GM18508 (cell line): Measurements from ENCODE around the gene PPP1R12B.
"Not testable (repeated sequence)": the region's sequence is repeated elsewhere in the genome, so short reads cannot be mapped to it uniquely, and the experiment has no call there.

Experiments used
- ATAC-seq: cut with Tn5 transposase; IDR thresholded peaks from one replicate; pipeline ENCODE4 v1.9.1; 2021; ENCODE audit warnings: moderate number of reproducible peaks; ENCODE audit not compliant: insufficient read depth, unreplicated experiment

Gene PPP1R12B

DNA sequence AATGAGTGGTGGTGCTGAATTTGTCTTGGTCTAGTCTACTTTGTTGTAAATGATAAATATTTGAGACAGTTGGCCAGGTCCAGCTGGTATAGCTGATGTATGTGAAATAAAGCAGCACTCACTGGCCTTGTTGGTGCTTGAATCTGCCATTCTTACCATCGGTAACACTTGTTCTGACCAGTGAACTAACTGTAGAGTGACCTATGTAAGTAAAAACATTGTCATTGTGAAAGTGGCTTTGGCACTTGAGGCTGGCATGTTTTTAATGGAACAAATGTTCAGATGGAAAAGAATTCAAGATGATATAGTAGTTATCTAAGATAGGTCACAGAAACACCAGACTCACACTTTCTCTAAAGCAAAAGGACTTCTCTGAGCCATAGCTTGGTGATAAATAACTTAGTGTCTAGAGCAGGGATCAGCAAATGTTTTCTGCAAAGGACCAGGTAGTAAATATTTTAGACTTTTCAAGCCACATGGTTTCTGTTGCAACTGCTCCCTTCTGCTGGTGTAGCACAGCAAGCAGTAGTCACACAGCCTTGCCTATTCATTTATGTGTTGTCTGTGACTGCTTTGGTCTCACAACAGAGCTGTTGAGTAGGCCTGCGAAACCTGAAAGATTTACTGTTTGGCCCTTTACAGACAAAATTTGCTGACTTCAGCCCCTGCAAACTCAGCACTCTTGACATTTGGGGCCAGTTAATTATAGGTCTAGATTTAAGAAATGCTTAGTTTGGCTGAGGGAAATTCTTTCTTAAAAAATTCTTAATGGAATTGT, 124.0 kb downstream of the PPP1R12B start:
- not testable (repeated sequence) for ATAC-seq

DNA sequence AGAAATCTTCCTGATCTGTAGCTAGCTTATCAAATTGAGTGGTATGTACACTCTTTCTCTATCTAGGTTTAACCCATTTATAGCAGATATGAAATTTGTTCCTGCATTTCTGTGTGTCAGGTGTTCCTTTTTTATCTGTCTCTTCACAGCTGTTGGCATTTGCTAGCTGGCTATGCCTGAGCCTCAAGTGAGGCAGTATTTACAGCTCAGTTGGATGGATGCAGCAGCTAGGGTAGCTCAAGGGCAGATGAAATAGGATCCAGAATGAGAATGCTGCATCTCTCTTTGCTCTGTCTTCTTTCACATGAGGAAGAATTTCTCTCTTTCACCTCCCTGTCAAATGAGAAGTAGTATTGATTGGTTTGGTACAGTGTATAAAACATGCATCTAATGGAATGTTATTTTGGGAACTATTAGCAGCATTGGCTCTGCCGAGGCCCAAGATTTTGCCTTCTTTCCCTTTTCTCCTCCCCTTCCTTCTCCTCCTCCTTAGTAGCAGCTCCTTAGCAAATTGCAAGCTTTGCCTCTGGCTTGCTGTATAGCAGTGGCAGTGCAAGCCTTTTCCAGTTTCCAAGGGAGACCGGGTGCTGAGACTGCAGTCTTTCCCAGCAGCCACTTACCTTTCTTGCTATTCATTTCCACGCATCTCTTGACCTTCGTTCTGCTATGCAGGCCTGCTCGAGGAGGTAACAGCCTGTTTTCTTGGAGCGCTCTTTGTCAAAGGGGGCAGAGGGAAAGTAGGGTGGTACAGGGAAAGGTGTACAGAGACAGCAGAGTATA, 125.0 kb downstream of the PPP1R12B start:
- ATAC-seq = not testable (repeated sequence)

DNA sequence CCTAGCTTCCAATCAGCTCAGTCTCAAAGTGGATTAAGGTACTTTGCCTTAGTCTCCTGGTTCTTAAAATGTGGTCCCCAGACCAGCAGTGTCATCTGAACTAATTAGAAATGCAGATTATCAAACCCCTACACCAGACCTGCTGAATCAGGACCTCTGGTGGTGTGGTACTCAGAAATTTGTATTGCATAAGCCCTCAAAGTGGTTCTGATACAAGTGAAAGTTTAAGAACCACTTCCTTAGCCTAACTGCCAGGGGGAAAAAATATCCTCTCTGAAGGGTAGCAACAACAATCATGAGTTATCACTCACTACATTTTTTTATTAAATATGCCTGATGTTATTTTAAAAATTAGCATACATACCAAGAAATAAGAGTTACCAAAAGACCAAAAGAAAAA, 131.2 kb downstream of the PPP1R12B start:
- ATAC-seq = not testable (repeated sequence)

DNA sequence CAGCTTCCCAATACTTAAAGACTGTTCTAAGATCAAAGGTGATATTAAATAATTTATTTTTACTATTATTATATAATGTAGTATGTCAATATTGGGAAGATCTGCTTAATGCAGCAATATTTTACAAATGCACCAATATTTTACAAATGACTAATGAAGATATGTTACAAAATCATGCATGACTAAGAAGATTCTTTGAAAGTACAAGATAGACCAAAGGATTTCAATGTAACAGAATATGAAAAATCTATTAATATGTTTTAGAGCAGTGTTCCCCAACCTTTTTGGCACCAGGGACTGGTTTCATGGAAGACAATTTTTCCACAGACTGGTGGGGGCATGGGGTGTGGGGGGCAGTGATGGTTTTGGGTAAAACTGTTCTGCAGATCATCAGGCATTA, 132.1 kb downstream of the PPP1R12B start:
- not testable (repeated sequence) for ATAC-seq

DNA sequence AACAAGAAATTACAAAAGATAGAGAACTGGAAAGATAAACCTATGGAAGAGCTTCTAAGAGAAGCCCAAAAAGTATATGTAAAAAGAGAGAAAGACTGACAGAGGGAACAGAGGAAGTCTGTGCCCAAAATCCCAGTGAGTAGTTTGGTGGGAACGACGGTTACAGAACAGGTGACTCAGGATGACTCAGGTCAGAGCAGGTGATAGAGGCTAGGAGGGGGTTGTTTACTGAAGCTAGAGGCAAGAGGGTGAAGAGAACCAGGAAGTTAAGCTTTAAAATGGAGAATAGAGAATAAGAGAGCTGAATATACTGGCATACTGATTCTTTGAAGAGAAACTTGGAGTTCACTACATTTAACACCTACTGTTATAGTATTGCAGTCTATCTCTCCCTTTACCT, 134.9 kb downstream of the PPP1R12B start:
- not testable (repeated sequence) for ATAC-seq

DNA sequence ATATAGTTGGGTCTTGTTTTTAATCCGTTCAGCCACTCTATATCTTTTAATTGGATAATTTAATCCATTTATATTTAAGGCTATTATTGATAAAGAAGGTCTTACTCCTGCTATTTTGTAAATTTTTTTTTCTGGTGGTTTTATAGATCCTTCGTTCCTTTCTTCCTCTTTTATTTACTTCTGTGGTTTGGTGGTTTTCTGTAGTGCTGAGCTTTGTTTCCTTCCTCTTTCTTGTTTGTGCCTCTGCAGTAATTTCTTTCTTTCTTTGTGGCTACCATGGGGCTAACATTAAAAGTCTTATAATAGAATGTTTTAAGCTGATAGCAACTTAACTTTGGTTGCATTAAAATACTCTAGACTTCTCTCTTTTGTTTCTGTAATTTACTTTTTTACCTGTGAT, 135.5 kb downstream of the PPP1R12B start:
- not testable (repeated sequence) for ATAC-seq

DNA sequence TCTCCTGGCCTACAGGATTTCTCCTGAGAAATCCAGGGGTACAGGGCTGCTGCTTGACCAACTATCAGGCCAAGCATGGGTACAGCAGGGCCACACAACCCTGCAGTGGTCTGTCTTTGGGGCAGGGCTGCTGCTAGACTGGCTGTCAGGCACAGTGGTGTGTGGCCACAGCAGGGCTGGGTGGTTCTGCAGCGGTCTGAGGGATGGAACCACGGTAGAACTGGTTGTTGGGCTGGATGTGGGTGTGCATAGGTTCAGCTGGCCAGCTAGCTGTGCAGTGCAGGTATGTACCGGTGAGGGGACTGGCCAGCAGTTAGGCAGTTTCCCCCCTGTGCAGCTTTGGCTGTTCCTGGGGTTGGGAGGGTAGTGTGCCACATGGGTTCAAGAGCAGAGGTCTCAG, 136.3 kb downstream of the PPP1R12B start:
- ATAC-seq = not testable (repeated sequence)

DNA sequence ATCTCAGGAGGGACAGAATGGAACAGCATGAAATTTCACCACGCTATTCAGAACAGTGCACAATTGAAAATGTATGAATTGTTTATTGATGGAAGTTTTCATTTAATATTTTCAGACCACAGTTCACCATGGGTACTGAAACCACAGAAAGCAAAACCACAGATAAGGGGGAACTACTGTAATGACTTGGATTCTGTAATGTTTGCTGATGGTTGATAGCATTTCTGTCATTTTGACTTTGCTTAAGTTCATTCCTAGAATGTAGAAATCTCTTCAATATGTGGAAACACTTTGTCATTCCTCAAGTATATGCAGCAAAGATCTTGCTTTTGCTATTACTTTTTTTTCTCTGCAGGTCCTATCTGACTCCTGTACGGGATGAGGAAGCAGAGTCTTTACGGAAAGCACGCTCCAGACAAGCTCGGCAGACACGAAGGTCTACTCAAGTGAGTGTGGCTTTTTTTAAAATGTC, 139.7 kb downstream of the PPP1R12B start:
- not testable (repeated sequence) for ATAC-seq

DNA sequence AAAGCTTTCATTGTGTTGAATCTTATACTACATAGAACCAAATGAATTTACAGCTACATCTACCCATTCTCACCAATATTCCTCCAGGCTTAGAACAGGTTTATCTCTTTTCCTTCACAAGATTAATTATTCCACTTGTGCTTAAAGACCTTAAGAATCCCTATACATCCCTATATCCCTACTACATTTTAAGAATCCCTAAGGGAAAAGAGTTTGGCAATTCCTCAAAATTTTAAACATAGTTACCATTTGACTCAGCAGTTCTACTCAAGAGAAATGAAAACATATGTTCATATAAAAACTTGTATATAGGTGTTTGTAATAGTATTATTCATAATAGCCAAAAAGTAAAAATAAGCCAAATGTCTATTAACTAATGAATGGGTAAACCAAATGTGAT, 140.6 kb downstream of the PPP1R12B start:
- not testable (repeated sequence) for ATAC-seq

DNA sequence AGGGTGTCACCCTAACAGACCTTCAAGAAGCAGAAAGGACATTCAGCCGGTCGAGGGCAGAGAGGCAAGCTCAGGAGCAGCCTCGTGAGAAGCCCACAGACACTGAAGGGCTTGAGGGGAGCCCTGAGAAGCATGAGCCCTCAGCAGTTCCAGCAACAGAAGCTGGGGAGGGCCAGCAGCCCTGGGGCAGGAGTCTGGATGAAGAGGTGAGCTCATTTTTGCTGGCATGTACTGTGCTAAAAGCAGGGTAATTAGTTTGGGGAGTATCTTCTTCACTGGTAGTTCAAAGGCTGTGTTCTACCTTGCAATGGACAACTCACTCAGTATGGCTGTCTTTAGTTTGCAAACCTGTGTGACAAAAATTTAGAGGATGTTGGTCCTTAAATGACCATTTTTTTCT, 144.6 kb downstream of the PPP1R12B start:
- ATAC-seq = not testable (repeated sequence)

DNA sequence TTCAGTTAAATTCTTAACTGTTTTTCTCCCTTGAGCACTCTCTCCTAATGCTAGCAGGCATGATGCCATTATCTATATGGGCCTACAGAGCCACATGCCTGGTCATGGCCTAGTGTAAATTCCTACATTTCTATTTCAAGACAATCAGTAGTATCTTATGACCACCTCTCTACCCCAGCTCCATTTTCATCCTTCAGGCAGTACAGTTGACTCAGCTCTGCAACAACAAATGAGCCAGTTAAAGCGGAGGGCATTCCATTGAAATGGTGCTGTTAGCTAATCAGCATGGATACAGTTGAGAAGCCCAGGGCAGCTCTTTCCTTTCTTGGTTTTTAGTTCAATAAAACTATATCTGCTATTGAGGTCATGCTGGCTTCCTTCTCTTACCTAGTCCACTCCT, 150.0 kb downstream of the PPP1R12B start:
- no peak for ATAC-seq

DNA sequence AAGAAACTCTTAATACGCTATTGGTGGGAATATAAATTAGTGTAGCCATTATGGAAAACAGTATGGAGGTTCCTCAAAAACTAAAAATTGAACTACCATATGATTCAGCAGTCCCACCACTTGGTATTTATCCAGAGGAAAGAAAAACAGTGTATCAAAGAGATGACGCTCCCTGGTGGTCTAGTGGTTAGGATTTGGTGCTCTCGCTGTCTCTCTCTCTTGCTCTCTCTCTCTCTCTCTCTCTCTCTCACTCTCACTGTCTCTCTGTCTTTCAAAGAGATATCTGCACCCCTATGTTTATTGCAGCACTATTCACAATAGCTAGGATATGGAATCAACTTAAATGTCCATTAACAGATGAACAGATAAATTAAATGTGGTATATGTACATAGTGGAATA, 151.5 kb downstream of the PPP1R12B start:
- not testable (repeated sequence) for ATAC-seq

DNA sequence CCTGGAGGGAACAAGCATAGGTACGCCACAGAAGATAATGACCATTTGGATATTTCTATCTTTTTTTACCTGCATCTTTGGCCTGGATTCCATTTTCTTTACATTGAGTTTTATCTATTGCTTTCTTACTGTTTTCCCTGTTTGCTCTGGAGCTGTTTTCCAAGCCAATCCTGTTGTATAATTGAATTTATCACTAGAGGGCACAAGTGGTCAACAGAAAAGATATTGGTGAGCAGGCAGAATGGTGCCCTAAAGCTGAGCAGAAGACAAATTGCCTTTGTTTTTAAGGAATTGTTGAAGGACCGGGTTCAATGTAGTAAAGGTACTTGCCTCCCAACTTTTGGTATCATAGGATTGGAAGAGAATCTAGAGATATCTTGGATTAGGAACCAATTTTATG, 152.8 kb downstream of the PPP1R12B start:
- ATAC-seq = no peak

DNA sequence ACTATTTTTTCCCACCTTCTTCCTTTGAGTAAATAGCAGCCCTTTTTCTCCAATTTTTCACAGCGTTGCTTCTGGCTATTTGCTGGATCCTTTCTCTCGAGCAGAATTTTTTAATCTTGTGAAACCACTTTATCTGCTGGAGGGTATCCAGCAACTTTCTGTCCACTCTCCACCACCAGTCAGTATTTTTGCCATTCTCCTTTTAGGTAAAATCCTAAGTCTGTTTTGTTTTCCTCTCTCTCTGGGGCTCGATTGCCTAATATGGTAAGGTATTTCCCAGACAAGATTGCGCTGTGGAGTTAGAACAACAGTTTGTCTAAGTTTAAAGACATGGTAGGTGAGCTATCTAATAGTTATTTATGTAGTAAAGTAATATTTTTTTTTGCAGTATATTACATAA, 156.9 kb downstream of the PPP1R12B start:
- no peak for ATAC-seq

DNA sequence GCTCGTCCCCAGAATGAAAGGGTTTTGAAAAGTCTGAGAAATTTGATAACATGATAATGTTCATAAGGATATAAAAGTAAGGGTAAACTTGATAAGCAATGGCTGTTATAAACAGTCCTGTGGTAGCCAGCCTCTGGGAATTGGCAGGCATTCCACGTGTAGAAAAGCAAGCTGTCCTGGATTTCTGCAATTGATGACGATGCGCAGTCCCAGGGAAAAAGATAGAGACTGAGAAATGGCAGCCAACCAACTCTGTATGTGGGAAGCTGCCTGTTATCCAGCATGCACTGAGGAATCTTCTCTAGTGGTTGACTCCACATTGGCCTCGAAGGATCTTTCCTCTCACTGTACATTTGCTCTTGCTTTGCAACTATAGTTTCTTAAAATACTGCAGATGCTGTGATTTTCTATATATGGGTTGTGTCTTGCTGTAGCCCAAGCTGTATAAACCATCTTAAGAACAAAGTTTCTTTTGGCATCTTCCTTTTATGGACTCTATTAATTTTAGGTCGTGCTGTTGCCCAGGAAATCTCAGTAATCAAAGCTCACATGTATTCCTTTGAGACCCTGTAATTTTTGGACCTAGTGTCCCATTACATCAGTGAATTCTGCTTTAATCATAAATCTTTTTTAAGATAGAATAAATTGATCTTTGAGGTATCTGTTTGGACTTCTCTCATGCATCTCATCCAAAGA, 157.5 kb downstream of the PPP1R12B start:
- ATAC-seq = not testable (repeated sequence)

DNA sequence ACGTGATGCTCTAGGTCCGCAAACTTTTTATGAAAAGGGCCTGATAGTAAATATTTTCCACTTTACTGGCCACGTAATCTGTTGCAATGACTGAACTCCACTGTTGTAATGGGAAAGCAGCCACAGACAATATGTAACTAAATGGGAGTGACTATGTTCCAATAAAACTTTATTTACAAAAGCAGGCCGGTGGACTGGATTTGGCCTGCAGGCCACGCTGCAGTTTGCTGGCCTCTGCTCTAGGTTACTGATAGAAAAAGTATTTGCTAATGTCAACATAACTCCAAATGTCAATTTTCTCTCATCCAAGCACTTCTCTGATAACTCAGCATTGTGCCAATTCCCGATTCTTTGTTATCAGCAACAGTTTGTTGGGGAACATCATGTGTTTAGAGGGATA, 160.4 kb downstream of the PPP1R12B start:
- not testable (repeated sequence) for ATAC-seq

DNA sequence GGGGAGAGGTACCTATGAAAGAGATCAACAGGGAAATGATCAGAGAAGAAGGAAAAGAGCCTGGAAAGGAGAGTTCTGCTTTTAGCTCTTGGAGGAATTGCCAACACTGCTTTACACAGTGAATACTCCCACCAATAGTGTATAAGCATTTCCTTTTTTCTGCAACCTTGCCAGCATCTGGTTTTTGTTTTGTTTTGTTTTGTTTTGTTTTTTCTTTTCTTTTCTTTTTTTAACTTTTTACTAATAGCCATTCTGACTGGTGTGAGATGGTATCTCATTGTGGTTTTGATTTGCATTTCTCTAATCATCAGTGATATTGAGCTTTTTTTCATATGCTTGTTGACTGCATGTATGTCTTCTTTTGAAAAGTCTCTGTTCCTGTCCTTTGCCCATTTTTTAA, 165.4 kb downstream of the PPP1R12B start:
- not testable (repeated sequence) for ATAC-seq

DNA sequence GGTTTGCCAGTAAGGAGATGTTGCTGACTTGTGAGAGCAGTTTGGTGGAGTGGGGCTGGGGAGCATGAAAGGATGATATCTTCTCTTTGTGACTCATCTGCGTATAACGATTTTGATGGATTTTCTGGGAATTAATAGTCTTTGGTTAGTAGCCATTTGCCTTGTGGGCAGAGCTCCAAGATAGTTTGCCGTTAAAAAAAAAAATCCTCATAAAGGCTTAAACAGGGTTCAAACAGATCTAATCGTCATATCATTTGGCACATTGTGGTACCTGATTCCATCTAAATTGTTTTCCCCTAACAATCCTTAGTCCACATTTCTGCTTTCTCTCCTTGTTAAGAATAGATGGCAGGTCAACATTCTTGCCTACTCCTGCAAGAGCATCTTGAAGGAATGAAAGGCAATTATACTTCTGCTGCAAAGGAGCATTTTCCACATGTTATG, 168.0 kb downstream of the PPP1R12B start:
- ATAC-seq = no peak

DNA sequence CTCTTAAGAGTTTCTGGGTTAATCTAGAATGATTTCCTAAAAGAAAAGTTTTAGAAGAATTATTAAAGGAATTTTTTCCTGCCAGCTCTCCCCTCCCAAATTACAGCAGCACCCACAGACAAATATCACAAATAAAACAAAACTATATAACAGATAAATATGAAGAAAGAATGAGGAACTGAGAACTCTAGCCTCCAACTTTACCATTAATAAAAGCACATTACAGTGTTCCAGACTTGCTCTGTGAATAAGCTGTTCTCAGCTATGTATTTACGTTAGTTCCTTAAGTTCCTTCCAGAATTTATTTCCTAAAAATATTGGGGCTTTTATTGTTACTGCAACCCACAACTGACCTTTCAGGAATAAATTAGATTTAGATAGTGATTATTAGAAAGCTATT, 168.6 kb downstream of the PPP1R12B start:
- ATAC-seq = not testable (repeated sequence)

DNA sequence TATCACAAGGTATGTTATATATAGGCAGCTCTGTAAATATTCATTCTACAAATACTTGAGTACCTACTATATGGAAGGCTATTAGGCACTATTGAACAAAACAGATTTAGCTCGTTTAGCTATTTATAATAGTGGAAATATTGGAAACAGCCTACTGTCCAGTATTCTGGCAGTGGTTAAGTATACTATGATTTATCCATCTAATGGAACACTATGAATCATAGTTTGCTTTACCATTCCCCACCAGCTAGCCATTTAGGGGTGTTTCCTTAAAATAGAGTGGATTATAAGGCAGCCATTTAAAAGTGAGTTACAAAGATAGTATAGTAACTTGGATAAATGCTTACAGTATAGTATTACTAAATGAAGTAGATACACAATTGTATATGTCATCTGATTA, 169.7 kb downstream of the PPP1R12B start:
- not testable (repeated sequence) for ATAC-seq

DNA sequence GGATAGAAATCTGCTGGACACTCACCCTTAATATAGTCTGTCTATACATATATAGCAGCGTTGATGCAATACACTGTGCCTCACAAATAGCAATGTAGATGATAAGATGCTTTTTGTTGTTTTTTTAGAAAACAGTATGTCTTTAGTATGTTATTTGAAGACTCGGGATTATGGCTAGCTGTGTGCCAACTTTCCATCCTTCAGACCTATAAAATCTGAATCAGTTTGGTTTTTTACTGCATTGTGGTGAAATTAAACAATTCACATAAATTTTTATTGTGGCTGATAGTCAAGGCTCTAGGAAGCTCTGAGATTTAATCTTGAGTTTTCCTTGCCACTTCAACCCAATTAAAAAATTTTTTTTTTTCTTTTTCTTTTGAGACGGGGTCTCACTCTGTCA, 170.4 kb downstream of the PPP1R12B start:
- ATAC-seq = not testable (repeated sequence)
